H1 (cell line): ENCODE measurements around the gene TNRC6B. TPM values are rescaled to one million over a fixed set of nuclear protein-coding genes. Genes with fewer than 3 reads are reported as not detected.

Source experiments
- KDM4A ChIP-seq: IDR thresholded peaks from one replicate; pipeline ENCODE4 v1.7.1; 2012; ENCODE audit warnings: low read depth, mild to moderate bottlenecking, moderate library complexity, low read length, inconsistent platforms; ENCODE audit not compliant: severe bottlenecking
- polyA plus RNA-seq, 7 experiments: library from polyadenylated mRNA; depleted of rRNA in 3 of 7; stranded (reverse) in 5 of 7; unstranded in 2 of 7; fragments of >200 nt in 5 of 7; fragments of 200-250 nt in 2 of 7; gene quantifications; 1 replicate in 5 of 7; 2 replicates in 1 of 7; 4 replicates in 1 of 7; pipeline versions ENCODE4 v1.2.1 to v1.2.3, GENCODE V29; 2011 to 2013; ENCODE audit warnings: missing spikeins in 2 of 7, mixed read lengths in 2 of 7
- total RNA-seq: library from RNA; stranded (reverse); fragmentation: NEBNext Ultra II Directional; extraction: Animal tissue kit (Norgen Biotek cat#: 25700); gene quantifications from 2 replicates; pipeline ENCODE4 v1.2.1, GENCODE V29; 2021
- TF ChIP-seq, protein P1 (sequence below): fragments of 300-600 bp; sonication (generic); IDR thresholded peaks from 2 replicates; pipeline ENCODE4 v1.7.1; 2012; ENCODE audit warnings: low read length, moderate library complexity, mild to moderate bottlenecking, inconsistent platforms; ENCODE audit not compliant: insufficient replicate concordance

The TNRC6B gene
- total and polyA plus RNA-seq, 2 of the 8 experiments (the other 6 are each of a cell fraction or from before 2014, with no cell fraction given): 12.5 to 48.9 TPM

DNA sequence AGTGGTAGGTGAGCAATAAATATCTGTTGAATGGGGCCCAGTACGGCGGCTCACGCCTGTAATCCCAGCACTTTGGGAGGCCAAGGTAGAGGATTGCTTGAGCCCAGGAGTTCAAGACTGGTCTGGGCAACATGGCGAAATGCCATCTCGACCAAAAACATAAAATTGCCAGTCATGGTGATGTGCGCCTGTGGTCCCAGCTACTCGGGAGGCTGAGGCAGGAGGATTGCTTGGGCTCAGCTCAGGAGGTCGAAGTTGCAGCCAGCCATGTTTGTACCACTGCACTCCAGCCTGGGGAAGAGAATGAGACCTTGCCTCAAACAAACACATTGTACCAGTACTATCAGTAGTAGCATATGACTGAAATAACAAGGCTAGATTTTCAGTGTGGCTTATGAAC is 196.8 kb downstream of the TNRC6B start (continued):
- no peak for TF ChIP-seq KDM4A
- TF ChIP-seq, protein P1, sequence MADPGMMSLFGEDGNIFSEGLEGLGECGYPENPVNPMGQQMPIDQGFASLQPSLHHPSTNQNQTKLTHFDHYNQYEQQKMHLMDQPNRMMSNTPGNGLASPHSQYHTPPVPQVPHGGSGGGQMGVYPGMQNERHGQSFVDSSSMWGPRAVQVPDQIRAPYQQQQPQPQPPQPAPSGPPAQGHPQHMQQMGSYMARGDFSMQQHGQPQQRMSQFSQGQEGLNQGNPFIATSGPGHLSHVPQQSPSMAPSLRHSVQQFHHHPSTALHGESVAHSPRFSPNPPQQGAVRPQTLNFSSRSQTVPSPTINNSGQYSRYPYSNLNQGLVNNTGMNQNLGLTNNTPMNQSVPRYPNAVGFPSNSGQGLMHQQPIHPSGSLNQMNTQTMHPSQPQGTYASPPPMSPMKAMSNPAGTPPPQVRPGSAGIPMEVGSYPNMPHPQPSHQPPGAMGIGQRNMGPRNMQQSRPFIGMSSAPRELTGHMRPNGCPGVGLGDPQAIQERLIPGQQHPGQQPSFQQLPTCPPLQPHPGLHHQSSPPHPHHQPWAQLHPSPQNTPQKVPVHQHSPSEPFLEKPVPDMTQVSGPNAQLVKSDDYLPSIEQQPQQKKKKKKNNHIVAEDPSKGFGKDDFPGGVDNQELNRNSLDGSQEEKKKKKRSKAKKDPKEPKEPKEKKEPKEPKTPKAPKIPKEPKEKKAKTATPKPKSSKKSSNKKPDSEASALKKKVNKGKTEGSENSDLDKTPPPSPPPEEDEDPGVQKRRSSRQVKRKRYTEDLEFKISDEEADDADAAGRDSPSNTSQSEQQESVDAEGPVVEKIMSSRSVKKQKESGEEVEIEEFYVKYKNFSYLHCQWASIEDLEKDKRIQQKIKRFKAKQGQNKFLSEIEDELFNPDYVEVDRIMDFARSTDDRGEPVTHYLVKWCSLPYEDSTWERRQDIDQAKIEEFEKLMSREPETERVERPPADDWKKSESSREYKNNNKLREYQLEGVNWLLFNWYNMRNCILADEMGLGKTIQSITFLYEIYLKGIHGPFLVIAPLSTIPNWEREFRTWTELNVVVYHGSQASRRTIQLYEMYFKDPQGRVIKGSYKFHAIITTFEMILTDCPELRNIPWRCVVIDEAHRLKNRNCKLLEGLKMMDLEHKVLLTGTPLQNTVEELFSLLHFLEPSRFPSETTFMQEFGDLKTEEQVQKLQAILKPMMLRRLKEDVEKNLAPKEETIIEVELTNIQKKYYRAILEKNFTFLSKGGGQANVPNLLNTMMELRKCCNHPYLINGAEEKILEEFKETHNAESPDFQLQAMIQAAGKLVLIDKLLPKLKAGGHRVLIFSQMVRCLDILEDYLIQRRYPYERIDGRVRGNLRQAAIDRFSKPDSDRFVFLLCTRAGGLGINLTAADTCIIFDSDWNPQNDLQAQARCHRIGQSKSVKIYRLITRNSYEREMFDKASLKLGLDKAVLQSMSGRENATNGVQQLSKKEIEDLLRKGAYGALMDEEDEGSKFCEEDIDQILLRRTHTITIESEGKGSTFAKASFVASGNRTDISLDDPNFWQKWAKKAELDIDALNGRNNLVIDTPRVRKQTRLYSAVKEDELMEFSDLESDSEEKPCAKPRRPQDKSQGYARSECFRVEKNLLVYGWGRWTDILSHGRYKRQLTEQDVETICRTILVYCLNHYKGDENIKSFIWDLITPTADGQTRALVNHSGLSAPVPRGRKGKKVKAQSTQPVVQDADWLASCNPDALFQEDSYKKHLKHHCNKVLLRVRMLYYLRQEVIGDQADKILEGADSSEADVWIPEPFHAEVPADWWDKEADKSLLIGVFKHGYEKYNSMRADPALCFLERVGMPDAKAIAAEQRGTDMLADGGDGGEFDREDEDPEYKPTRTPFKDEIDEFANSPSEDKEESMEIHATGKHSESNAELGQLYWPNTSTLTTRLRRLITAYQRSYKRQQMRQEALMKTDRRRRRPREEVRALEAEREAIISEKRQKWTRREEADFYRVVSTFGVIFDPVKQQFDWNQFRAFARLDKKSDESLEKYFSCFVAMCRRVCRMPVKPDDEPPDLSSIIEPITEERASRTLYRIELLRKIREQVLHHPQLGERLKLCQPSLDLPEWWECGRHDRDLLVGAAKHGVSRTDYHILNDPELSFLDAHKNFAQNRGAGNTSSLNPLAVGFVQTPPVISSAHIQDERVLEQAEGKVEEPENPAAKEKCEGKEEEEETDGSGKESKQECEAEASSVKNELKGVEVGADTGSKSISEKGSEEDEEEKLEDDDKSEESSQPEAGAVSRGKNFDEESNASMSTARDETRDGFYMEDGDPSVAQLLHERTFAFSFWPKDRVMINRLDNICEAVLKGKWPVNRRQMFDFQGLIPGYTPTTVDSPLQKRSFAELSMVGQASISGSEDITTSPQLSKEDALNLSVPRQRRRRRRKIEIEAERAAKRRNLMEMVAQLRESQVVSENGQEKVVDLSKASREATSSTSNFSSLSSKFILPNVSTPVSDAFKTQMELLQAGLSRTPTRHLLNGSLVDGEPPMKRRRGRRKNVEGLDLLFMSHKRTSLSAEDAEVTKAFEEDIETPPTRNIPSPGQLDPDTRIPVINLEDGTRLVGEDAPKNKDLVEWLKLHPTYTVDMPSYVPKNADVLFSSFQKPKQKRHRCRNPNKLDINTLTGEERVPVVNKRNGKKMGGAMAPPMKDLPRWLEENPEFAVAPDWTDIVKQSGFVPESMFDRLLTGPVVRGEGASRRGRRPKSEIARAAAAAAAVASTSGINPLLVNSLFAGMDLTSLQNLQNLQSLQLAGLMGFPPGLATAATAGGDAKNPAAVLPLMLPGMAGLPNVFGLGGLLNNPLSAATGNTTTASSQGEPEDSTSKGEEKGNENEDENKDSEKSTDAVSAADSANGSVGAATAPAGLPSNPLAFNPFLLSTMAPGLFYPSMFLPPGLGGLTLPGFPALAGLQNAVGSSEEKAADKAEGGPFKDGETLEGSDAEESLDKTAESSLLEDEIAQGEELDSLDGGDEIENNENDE: no peak
- TF ChIP-seq, all 59 proteins: peak for 0
